Mesangial cell (primary cell): ENCODE data around the gene MRFAP1L1. TPM values are rescaled to one million over a fixed set of nuclear protein-coding genes. Genes with fewer than 3 reads are reported as not detected.

Experiments
- total RNA-seq: library from RNA; depleted of rRNA; stranded (reverse); fragments of >200 nt; gene quantifications from 2 replicates; pipeline ENCODE4 v1.2.3, GENCODE V29; 2015

Gene MRFAP1L1
- 19.5 and 21.5 TPM in 2 replicates for total RNA-seq

DNA sequence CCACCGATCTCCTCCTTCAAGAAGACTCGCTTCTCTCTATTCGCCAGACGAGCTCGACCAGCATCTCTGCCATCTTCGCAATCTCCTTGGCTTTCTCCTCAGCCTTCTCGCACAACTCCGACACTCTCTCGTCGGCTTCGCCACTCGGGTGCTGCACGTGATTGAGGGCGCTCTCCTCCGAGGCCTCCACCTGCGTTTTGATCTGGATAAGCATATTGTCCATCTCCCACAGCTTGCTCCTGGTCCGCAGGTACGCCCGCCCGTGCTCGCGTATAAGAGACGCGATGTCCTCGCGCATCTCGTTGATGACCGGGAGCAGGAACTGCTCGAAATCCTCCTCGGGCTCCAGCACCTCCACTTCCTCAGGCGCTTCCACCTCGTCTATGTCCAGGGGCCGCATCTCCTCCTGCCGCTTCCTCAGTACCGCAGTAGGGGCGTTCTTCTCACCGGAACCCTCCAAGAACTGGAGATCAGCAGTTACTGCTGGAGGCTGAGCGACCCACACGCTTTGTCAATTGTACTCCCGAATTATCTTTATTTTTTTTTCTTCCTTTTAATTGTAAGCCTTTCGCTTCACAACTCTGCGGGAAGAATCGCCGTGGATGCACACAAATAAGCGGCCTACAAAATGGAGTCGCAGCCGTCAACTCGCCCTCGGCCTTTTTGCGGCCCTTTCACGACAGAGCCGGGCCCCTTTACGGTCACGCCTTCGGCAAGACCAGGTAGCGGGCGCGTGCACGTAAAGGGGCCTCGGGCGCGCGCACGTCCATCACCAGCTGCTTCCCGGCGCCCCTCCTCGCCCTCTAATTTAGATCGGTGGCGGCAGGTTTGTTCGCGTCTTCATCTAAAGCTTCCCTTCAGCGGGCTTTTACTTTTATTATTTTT, at the start of gene MRFAP1L1:
MRFAP1L1 (minus strand) TSS at position 636 of the 885 bp plus-strand sequence; CDS start at position 400, 236 bp downstream.

GRCh38 chr4:6716018-6716911, 6.6 kb upstream of the MRFAP1L1 start, which contains the start of gene BLOC1S4:
TSS of gene BLOC1S4 (plus strand) at chr4:6716174. CDS start at chr4:6716210, 36 bp downstream.

GRCh38 chr4:6693231-6694176, 16.2 kb downstream of the MRFAP1L1 start, which contains the start of gene S100P:
TSS of gene S100P (plus strand) at chr4:6693878. CDS start at chr4:6693933, 55 bp downstream.

Other genes with a start within 250 kb of the MRFAP1L1 start
- not detected in 2 replicates for gene PPP2R2C, start 237.3 kb downstream of the MRFAP1L1 start, total RNA-seq
- gene MAN2B2, start 134.7 kb downstream of the MRFAP1L1 start, total RNA-seq = 19.2 and 49.6 TPM in 2 replicates
- gene MRFAP1, start 69.2 kb downstream of the MRFAP1L1 start, total RNA-seq = 164 and 219 TPM in 2 replicates
- not detected in 2 replicates for gene S100P, start 16.0 kb downstream of the MRFAP1L1 start, total RNA-seq
- 20.9 and 23.5 TPM in 2 replicates for gene BLOC1S4, start 6.3 kb upstream of the MRFAP1L1 start, total RNA-seq
- gene KIAA0232, start 72.9 kb upstream of the MRFAP1L1 start, total RNA-seq = 12.9 and 19.3 TPM in 2 replicates
- gene TBC1D14, start 200.0 kb upstream of the MRFAP1L1 start, total RNA-seq = 30.8 and 41.3 TPM in 2 replicates